H1 (cell line): ENCODE data around the gene ACACB. TPM values are rescaled to one million over a fixed set of nuclear protein-coding genes. Genes with fewer than 3 reads are reported as not detected.

Source experiments
- polyA plus RNA-seq, 7 experiments: library from polyadenylated mRNA; depleted of rRNA in 3 of 7; stranded (reverse) in 5 of 7; unstranded in 2 of 7; fragments of >200 nt in 5 of 7; fragments of 200-250 nt in 2 of 7; gene quantifications; 1 replicate in 5 of 7; 2 replicates in 1 of 7; 4 replicates in 1 of 7; pipeline versions ENCODE4 v1.2.1 to v1.2.3, GENCODE V29; 2011 to 2013; ENCODE audit warnings: missing spikeins in 2 of 7, mixed read lengths in 2 of 7
- total RNA-seq: library from RNA; stranded (reverse); fragmentation: NEBNext Ultra II Directional; extraction: Animal tissue kit (Norgen Biotek cat#: 25700); gene quantifications from 2 replicates; pipeline ENCODE4 v1.2.1, GENCODE V29; 2021
- TF ChIP-seq, protein P1 (sequence below): IDR thresholded peaks from 2 replicates; pipeline ENCODE4 v1.6.1; 2011; ENCODE audit warnings: low read depth, mild to moderate bottlenecking, low read length; ENCODE audit not compliant: insufficient read depth
- TF ChIP-seq, protein P2 (sequence below): fragments of 300-600 bp; sonication (generic); IDR thresholded peaks from 2 replicates; pipeline ENCODE4 v1.7.1; 2012; ENCODE audit warnings: low read length, moderate library complexity, mild to moderate bottlenecking, inconsistent platforms; ENCODE audit not compliant: insufficient replicate concordance

Gene ACACB
- total and polyA plus RNA-seq, 2 of the 8 experiments (the other 6 are each of a cell fraction or from before 2014, with no cell fraction given) = 5.8 to 15.3 TPM

DNA sequence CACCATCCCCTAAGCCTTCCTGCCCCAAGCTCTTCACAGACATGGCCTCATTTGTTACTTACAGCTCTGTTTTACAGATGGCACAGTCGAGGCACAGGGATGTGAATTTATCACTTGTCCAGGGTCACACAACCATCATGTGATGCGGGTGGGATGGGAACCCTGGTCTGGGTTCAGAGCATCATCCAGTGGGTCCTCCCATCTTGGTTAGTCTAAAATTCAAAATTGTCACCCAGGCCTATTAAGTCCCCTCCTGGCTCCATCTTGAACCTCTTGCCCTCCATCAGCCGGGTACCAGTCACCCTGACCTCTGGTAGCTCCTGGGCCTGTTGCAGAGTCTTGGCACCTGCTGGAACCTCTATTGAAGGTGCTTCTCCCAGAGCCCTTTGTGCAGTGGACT is 52.9 kb downstream of the ACACB start (continued):
- TF ChIP-seq, protein P1, sequence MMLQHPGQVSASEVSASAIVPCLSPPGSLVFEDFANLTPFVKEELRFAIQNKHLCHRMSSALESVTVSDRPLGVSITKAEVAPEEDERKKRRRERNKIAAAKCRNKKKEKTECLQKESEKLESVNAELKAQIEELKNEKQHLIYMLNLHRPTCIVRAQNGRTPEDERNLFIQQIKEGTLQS = no peak
- TF ChIP-seq, protein P2, sequence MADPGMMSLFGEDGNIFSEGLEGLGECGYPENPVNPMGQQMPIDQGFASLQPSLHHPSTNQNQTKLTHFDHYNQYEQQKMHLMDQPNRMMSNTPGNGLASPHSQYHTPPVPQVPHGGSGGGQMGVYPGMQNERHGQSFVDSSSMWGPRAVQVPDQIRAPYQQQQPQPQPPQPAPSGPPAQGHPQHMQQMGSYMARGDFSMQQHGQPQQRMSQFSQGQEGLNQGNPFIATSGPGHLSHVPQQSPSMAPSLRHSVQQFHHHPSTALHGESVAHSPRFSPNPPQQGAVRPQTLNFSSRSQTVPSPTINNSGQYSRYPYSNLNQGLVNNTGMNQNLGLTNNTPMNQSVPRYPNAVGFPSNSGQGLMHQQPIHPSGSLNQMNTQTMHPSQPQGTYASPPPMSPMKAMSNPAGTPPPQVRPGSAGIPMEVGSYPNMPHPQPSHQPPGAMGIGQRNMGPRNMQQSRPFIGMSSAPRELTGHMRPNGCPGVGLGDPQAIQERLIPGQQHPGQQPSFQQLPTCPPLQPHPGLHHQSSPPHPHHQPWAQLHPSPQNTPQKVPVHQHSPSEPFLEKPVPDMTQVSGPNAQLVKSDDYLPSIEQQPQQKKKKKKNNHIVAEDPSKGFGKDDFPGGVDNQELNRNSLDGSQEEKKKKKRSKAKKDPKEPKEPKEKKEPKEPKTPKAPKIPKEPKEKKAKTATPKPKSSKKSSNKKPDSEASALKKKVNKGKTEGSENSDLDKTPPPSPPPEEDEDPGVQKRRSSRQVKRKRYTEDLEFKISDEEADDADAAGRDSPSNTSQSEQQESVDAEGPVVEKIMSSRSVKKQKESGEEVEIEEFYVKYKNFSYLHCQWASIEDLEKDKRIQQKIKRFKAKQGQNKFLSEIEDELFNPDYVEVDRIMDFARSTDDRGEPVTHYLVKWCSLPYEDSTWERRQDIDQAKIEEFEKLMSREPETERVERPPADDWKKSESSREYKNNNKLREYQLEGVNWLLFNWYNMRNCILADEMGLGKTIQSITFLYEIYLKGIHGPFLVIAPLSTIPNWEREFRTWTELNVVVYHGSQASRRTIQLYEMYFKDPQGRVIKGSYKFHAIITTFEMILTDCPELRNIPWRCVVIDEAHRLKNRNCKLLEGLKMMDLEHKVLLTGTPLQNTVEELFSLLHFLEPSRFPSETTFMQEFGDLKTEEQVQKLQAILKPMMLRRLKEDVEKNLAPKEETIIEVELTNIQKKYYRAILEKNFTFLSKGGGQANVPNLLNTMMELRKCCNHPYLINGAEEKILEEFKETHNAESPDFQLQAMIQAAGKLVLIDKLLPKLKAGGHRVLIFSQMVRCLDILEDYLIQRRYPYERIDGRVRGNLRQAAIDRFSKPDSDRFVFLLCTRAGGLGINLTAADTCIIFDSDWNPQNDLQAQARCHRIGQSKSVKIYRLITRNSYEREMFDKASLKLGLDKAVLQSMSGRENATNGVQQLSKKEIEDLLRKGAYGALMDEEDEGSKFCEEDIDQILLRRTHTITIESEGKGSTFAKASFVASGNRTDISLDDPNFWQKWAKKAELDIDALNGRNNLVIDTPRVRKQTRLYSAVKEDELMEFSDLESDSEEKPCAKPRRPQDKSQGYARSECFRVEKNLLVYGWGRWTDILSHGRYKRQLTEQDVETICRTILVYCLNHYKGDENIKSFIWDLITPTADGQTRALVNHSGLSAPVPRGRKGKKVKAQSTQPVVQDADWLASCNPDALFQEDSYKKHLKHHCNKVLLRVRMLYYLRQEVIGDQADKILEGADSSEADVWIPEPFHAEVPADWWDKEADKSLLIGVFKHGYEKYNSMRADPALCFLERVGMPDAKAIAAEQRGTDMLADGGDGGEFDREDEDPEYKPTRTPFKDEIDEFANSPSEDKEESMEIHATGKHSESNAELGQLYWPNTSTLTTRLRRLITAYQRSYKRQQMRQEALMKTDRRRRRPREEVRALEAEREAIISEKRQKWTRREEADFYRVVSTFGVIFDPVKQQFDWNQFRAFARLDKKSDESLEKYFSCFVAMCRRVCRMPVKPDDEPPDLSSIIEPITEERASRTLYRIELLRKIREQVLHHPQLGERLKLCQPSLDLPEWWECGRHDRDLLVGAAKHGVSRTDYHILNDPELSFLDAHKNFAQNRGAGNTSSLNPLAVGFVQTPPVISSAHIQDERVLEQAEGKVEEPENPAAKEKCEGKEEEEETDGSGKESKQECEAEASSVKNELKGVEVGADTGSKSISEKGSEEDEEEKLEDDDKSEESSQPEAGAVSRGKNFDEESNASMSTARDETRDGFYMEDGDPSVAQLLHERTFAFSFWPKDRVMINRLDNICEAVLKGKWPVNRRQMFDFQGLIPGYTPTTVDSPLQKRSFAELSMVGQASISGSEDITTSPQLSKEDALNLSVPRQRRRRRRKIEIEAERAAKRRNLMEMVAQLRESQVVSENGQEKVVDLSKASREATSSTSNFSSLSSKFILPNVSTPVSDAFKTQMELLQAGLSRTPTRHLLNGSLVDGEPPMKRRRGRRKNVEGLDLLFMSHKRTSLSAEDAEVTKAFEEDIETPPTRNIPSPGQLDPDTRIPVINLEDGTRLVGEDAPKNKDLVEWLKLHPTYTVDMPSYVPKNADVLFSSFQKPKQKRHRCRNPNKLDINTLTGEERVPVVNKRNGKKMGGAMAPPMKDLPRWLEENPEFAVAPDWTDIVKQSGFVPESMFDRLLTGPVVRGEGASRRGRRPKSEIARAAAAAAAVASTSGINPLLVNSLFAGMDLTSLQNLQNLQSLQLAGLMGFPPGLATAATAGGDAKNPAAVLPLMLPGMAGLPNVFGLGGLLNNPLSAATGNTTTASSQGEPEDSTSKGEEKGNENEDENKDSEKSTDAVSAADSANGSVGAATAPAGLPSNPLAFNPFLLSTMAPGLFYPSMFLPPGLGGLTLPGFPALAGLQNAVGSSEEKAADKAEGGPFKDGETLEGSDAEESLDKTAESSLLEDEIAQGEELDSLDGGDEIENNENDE = no peak
